Neural cell (in vitro differentiated cells): ENCODE data around the gene ANKRD62. TPM values are rescaled to one million over a fixed set of nuclear protein-coding genes. Genes with fewer than 3 reads are reported as not detected.
"Not testable (repeated sequence)": the region's sequence is repeated elsewhere in the genome, so short reads cannot be mapped to it uniquely, and the experiment has no call there.

Source experiments
- H2AFZ ChIP-seq: fragments of 200-600, 300-800 bp; sonication (generic), shearing (Covaris generic); 2 replicates; pipeline ENCODE4 v1.6.0; 2014; ENCODE audit warnings: low read depth, mild to moderate bottlenecking, antibody characterized with exemption, low read length, moderate library complexity
- H3F3A ChIP-seq: fragments of 200-600 bp; shearing (Covaris generic); 2 replicates; pipeline ENCODE4 v1.6.1; 2016; ENCODE audit warnings: mild to moderate bottlenecking, moderate library complexity, mixed read lengths, antibody characterized with exemption, low read length; ENCODE audit not compliant: insufficient read depth, poor library complexity, severe bottlenecking
- H3K27ac ChIP-seq: fragments of 200-600, 300-800 bp; sonication (generic), shearing (Covaris generic); 2 replicates; pipeline ENCODE4 v1.5.1; 2014; ENCODE audit warnings: mild to moderate bottlenecking, low read length, moderate library complexity
- H3K27me3 ChIP-seq: fragments of 300-800, 200-600 bp; sonication (generic), shearing (Covaris generic); 2 replicates; pipeline ENCODE4 v1.6.0; 2014; ENCODE audit warnings: mild to moderate bottlenecking, low read depth, low read length, moderate library complexity; ENCODE audit not compliant: insufficient read depth
- H3K36me3 ChIP-seq: fragments of 300-800, 200-600 bp; sonication (generic), shearing (Covaris generic); 2 replicates; pipeline ENCODE4 v1.5.1; 2014; ENCODE audit warnings: mild to moderate bottlenecking, antibody characterized with exemption, low read length, moderate library complexity; ENCODE audit not compliant: insufficient read depth
- H3K4me2 ChIP-seq: fragments of 300-800, 200-600 bp; sonication (generic), shearing (Covaris generic); 2 replicates; pipeline ENCODE4 v1.6.0; 2014; ENCODE audit warnings: mild to moderate bottlenecking, low read length
- H3K4me3 ChIP-seq: fragments of 300-800, 200-600 bp; sonication (generic), shearing (Covaris generic); 2 replicates; pipeline ENCODE4 v1.5.1; 2014; ENCODE audit warnings: mild to moderate bottlenecking, low read length, moderate library complexity
- H3K79me2 ChIP-seq: fragments of 200-600 bp; shearing (Covaris generic); replicated peaks from 2 replicates; pipeline ENCODE4 v1.6.0; 2014; ENCODE audit warnings: mild to moderate bottlenecking, low read length, moderate library complexity; ENCODE audit not compliant: insufficient read depth
- H3K9ac ChIP-seq: fragments of 300-800, 200-600 bp; sonication (generic), shearing (Covaris generic); 2 replicates; pipeline ENCODE4 v1.6.1; 2016; ENCODE audit warnings: mild to moderate bottlenecking, low read length, mixed read lengths
- H3K9me2 ChIP-seq: fragments of 200-600 bp; shearing (Covaris generic); 2 replicates; pipeline ENCODE4 v1.6.1; 2016; ENCODE audit warnings: mild to moderate bottlenecking, low read length, mixed read lengths; ENCODE audit not compliant: insufficient read depth
- H3K9me3 ChIP-seq: fragments of 200-600, 300-800 bp; sonication (generic), shearing (Covaris generic); 2 replicates; pipeline ENCODE4 v1.6.1; 2016; ENCODE audit warnings: mild to moderate bottlenecking, mixed run types, low read length, moderate library complexity, mixed read lengths
- H4K20me1 ChIP-seq: fragments of 200-600 bp; shearing (Covaris generic); 2 replicates; pipeline ENCODE4 v1.6.1; 2016; ENCODE audit warnings: mild to moderate bottlenecking, mixed run types; ENCODE audit not compliant: insufficient read depth
- EP300 ChIP-seq: fragments of 450-650 bp; conservative IDR thresholded peaks from 2 replicates; pipeline ENCODE4 v1.6.1; 2014; ENCODE audit warnings: antibody characterized with exemption, mild to moderate bottlenecking, moderate library complexity; ENCODE audit not compliant: poor library complexity, severe bottlenecking
- EZH2 ChIP-seq: fragments of 200-600, 300-800 bp; shearing (Covaris generic), sonication (generic); IDR thresholded peaks from 2 replicates; pipeline ENCODE4 v1.6.1; 2014; ENCODE audit warnings: antibody characterized with exemption, low read length, borderline replicate concordance, mild to moderate bottlenecking; ENCODE audit not compliant: insufficient read depth, poor library complexity, severe bottlenecking
- MXI1 ChIP-seq: fragments of 450-650 bp; conservative IDR thresholded peaks from 2 replicates; pipeline ENCODE4 v1.6.1; 2014; ENCODE audit warnings: antibody characterized with exemption, mild to moderate bottlenecking; ENCODE audit not compliant: poor library complexity, severe bottlenecking
- POLR2AphosphoS5 ChIP-seq: IDR thresholded peaks from 2 replicates; pipeline ENCODE4 v1.6.1; 2012
- RAD21 ChIP-seq: fragments of 450-650 bp; conservative IDR thresholded peaks from 2 replicates; pipeline ENCODE4 v1.6.1; 2014; ENCODE audit warnings: antibody characterized with exemption, mild to moderate bottlenecking, moderate library complexity
- REST ChIP-seq: IDR thresholded peaks from 2 replicates; pipeline ENCODE4 v1.6.1; 2012; ENCODE audit warnings: borderline replicate concordance
- SMC3 ChIP-seq: fragments of 450-650 bp; conservative IDR thresholded peaks from 2 replicates; pipeline ENCODE4 v1.6.1; 2014; ENCODE audit warnings: antibody characterized with exemption, mild to moderate bottlenecking, moderate library complexity; ENCODE audit not compliant: poor library complexity
- TAF1 ChIP-seq: IDR thresholded peaks from 2 replicates; pipeline ENCODE4 v1.6.1; 2012; ENCODE audit warnings: low read depth
- polyA plus RNA-seq: library from polyadenylated mRNA; depleted of rRNA; stranded (reverse); fragments of >200 nt; gene quantifications from 2 replicates; pipeline ENCODE4 v1.2.3, GENCODE V29; 2014
- TF ChIP-seq, protein P1 (sequence below): fragments of 450-650 bp; IDR thresholded peaks from 2 replicates; pipeline ENCODE4 v1.5.1; 2014; ENCODE audit warnings: antibody characterized with exemption, mild to moderate bottlenecking, moderate library complexity; ENCODE audit not compliant: poor library complexity, severe bottlenecking

The ANKRD62 gene
- polyA plus RNA-seq, 1 donor from 2014 or later = not detected

DNA sequence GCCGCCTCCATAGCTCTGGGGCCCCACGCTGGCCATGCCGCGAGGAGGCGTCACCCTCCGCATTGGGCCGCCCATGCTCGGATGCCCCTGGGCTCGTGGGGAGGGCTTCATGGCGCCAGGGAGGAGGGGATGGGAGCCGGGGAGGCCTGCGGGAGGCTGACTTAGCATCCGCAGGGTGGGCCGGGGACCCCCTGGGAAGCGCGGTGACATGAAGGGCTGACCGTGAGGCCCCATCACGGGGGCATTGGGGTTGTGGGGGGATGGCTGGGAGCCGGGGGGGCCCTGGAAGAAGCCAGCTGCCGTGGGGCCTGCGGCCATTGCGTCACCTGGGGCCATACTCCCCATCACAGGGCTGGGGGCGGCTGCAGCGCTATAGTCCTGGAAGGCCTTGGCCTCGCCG, 26.0 kb upstream of the ANKRD62 start:
- H3K4me2 ChIP-seq = no peak overlapping the region
- H3K36me3 ChIP-seq = no peaks in the 10 kb centered on the region
- no peaks in the 10 kb centered on the region for H3K79me2 ChIP-seq
- H2AFZ ChIP-seq = no peak overlapping the region
- H3K9ac ChIP-seq = no peak overlapping the region
- H3K9me3 ChIP-seq = no peaks in the 10 kb centered on the region
- no peaks in the 10 kb centered on the region for H3K27me3 ChIP-seq
- no peak overlapping the region for H3K27ac ChIP-seq
- no peak overlapping the region for H3K4me3 ChIP-seq
- TF ChIP-seq RAD21 (no peak), EP300 (no peak), POLR2AphosphoS5 (no peak), EZH2 (no peak), TAF1 (no peak), MXI1 (no peak), SMC3 (no peak), REST (no peak)
- TF ChIP-seq, protein P1, sequence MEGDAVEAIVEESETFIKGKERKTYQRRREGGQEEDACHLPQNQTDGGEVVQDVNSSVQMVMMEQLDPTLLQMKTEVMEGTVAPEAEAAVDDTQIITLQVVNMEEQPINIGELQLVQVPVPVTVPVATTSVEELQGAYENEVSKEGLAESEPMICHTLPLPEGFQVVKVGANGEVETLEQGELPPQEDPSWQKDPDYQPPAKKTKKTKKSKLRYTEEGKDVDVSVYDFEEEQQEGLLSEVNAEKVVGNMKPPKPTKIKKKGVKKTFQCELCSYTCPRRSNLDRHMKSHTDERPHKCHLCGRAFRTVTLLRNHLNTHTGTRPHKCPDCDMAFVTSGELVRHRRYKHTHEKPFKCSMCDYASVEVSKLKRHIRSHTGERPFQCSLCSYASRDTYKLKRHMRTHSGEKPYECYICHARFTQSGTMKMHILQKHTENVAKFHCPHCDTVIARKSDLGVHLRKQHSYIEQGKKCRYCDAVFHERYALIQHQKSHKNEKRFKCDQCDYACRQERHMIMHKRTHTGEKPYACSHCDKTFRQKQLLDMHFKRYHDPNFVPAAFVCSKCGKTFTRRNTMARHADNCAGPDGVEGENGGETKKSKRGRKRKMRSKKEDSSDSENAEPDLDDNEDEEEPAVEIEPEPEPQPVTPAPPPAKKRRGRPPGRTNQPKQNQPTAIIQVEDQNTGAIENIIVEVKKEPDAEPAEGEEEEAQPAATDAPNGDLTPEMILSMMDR = no peak
- H4K20me1 ChIP-seq = no peaks in the 10 kb centered on the region
- H3F3A ChIP-seq = no peaks in the 10 kb centered on the region
- H3K9me2 ChIP-seq = no peaks in the 10 kb centered on the region

DNA sequence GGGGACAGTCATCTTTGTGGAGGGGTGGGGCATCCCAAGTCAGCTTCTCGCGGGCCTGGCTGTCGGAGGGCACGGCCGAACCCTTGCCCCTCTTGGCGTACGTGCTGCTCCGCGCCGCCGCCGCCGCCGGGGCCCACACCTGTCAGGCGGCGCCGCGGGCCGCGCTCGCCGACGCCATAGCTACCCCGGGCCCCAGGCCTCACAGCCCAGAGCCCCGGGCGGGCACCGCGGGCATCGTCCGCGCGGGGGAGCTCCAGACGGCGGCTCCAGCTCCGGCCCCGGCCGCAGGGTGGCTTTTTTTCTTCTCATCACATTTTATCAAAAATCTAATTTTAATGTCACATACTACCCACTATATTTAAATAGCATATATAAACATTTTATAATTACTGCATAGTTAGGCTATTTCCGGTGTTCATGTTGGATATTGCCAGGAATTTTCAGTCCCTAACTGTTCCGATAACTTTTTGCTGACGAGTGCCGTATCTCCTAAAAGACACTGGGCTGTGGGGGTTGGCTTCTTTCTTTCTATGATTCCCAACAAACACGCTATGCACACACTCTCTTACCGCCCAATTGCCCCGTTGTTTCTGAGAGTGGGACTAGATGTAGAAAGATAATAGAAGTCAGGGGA, 25.2 kb upstream of the ANKRD62 start:
- not testable (repeated sequence) for H2AFZ ChIP-seq, H3F3A ChIP-seq, H3K27ac ChIP-seq, H3K27me3 ChIP-seq, H3K4me2 ChIP-seq, H3K9ac ChIP-seq, H3K36me3 ChIP-seq, H3K4me3 ChIP-seq, H3K9me3 ChIP-seq, H3K9me2 ChIP-seq, H4K20me1 ChIP-seq, H3K79me2 ChIP-seq

- Histone ChIP-seq H2AFZ (no peak overlapping the region), H3K27ac (no peak overlapping the region), H3K4me2 (no peak overlapping the region), H3K79me2 (no peaks in the 10 kb centered on the region), H3K9ac (no peak overlapping the region), H4K20me1 (no peaks in the 10 kb centered on the region), H3K36me3 (no peaks in the 10 kb centered on the region), H3K9me2 (no peaks in the 10 kb centered on the region), H3F3A (no peaks in the 10 kb centered on the region), H3K9me3 (no peaks in the 10 kb centered on the region), H3K4me3 (no peak overlapping the region), H3K27me3 (no peaks in the 10 kb centered on the region)
- TF ChIP-seq EZH2 = no peak
These were observed 24.7 kb upstream of the ANKRD62 start for GRCh38 chr18:12068950-12069320.

GRCh38 chr18:12071066-12071465, 22.6 kb upstream of the ANKRD62 start:
- not testable (repeated sequence) for H3K79me2 ChIP-seq, H2AFZ ChIP-seq, H3K9me3 ChIP-seq, H3K27me3 ChIP-seq, H3K4me3 ChIP-seq, H4K20me1 ChIP-seq, H3K4me2 ChIP-seq, H3K9ac ChIP-seq, H3K27ac ChIP-seq, H3F3A ChIP-seq, H3K36me3 ChIP-seq, H3K9me2 ChIP-seq
